Activated naive CD4-positive, alpha-beta T cell treated with anti-CD3 and anti-CD28 coated beads, Interleukin-2, amount 50 U/mL, for 72 hours (primary cell): ENCODE results near the gene PAFAH1B1. TPM values are rescaled to one million over a fixed set of nuclear protein-coding genes. Genes with fewer than 3 reads are reported as not detected.

ENCODE experiments used
- total RNA-seq, 2 donors: library from RNA; stranded (reverse); gene quantifications; one replicate each; pipeline ENCODE4 v1.2.3, GENCODE V29; 2022

The PAFAH1B1 gene
- total RNA-seq, 2 donors from 2014 or later: 170 to 190 TPM

Other genes with a start within 250 kb of the PAFAH1B1 start
- gene MNT, start 192.6 kb upstream of the PAFAH1B1 start, total RNA-seq: 10 to 100 TPM; 23.4 to 31.9 TPM
- 10 to 100 TPM; 41.3 to 50.7 TPM for gene METTL16, start 81.8 kb upstream of the PAFAH1B1 start, total RNA-seq
- 10 to 100 TPM; 56.9 to 93.2 TPM for gene CLUH, start 118.1 kb downstream of the PAFAH1B1 start, total RNA-seq
- under 1 TPM in 1 of 2 donors, not detected in 1; 0.10 TPM for gene CCDC92B, start 156.0 kb downstream of the PAFAH1B1 start, total RNA-seq
- under 1 TPM; 0.29 to 0.50 TPM for gene RAP1GAP2, start 202.8 kb downstream of the PAFAH1B1 start, total RNA-seq